Fibroblast of lung (primary cell): ENCODE results near the gene LMNB1.

Experiments
- EZH2 ChIP-seq: IDR thresholded peaks from 2 replicates; pipeline ENCODE4 v1.5.1; 2012; ENCODE audit warnings: low read length, control low read depth, mild to moderate bottlenecking; ENCODE audit errors: missing control alignments
- TF ChIP-seq, protein P1 (sequence below), 2 donors: IDR thresholded peaks in 1 of 2; conservative IDR thresholded peaks in 1 of 2; 1 replicate in 1 of 2; 2 replicates in 1 of 2; pipeline ENCODE4 v1.5.1; 2011 to 2012; ENCODE audit warnings: low read length in 2 of 2, control low read depth in 1 of 2, inconsistent platforms in 1 of 2, low read depth in 1 of 2, mild to moderate bottlenecking in 1 of 2

DNA sequence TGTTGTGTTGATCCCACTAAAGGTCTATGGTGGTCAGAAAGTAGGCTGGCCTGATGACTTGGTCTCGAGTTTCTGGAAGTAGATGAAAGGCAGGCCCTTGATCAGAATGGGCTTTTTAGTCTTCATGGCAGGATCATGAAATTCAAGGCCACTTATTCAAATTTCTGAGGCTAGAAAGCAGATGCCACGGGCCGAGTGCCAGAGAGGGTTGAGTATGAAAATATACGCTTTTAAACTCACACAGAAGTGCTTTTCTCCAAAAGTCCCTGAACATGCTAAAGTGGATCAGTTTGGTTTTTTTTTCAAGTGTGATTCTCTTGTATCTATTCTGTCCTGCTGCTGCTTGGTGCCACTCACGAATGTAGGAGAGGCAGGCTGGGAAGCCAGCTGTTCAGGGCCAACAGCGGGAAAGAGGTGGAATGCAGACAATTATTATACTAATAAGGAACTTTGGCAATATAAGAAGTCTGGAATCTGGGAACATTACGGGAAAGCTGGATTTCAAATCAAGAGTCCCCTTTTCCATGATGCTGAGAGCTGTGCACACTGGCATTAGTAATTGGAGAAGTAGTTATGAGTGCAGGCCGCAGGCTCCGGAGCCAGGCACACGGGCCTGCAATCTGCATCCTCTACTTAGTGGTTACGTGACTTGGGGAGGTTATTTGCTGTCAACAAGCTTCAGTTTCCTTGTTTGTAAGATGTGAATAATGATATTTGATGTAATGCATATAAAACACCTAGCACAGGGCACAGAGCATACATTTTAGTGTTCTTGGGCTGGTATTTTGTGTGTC lies 95.8 kb downstream of the LMNB1 start:
- no peak for TF ChIP-seq EZH2
- TF ChIP-seq, protein P1, sequence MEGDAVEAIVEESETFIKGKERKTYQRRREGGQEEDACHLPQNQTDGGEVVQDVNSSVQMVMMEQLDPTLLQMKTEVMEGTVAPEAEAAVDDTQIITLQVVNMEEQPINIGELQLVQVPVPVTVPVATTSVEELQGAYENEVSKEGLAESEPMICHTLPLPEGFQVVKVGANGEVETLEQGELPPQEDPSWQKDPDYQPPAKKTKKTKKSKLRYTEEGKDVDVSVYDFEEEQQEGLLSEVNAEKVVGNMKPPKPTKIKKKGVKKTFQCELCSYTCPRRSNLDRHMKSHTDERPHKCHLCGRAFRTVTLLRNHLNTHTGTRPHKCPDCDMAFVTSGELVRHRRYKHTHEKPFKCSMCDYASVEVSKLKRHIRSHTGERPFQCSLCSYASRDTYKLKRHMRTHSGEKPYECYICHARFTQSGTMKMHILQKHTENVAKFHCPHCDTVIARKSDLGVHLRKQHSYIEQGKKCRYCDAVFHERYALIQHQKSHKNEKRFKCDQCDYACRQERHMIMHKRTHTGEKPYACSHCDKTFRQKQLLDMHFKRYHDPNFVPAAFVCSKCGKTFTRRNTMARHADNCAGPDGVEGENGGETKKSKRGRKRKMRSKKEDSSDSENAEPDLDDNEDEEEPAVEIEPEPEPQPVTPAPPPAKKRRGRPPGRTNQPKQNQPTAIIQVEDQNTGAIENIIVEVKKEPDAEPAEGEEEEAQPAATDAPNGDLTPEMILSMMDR (conservative IDR thresholded peaks at IDR 0.05 in 1 of 2, IDR thresholded peaks at IDR 0.05 in 1 of 2; ENCODE audit: low read depth in 1 of 2, low read length in 2 of 2), result no peak
